Right lobe of liver (tissue), 4 donors: ENCODE results near the gene ATP1A3.

ENCODE experiments used
- CTCF ChIP-seq, 4 donors: fragments of 200-600 bp in 3 of 4; fragments of 450-650 bp in 1 of 4; IDR thresholded peaks; one replicate each; pipeline versions ENCODE4 v1.5.1 to v1.8.0; 2016 to 2022; ENCODE audit warnings: antibody characterized with exemption in 4 of 4, mild to moderate bottlenecking in 2 of 4
- POLR2A ChIP-seq: fragments of 450-650 bp; IDR thresholded peaks from one replicate; pipeline ENCODE4 v1.6.1; 2017; ENCODE audit warnings: antibody characterized with exemption, mild to moderate bottlenecking
- donor health status: DM: no; HTN: no; CAD: no.
- donor health status: DM: no; HTN: no; CAD: no.
- donor health status: DM: no; HTN: yes; CAD: no.

- no peak for TF ChIP-seq CTCF (IDR thresholded peaks at IDR 0.05)
- TF ChIP-seq POLR2A, result no peak
Measured at GRCh38 chr19:42006569-42006968, 12.5 kb upstream of the ATP1A3 start.
